Stimulated activated CD8-positive, alpha-beta memory T cell treated with anti-CD3 and anti-CD28 coated beads, Interleukin-7, amount 100 ng/mL, for 48 hours (primary cell): ENCODE measurements around the gene APMAP.

Source experiments
- DNase-seq, 2 donors: peaks; one replicate each; pipeline ENCODE4 v3.0.0-alpha.2; 2020; ENCODE audit warnings: low read depth in 1 of 2; ENCODE audit errors: extremely low read depth in 1 of 2

The APMAP gene

GRCh38 chr20:24992487-24993205 is at the start of gene APMAP:
TSS of gene APMAP (minus strand) at chr20:24992751. CDS start at chr20:24992688, 63 bp downstream.
- peak; percentile 90 to 93 for DNase-seq

- no peak for DNase-seq
Measured at GRCh38 chr20:25041813-25042530, 49.4 kb upstream of the APMAP start.

- DNase-seq, result no peak
Measured at GRCh38 chr20:25040438-25040831, 47.9 kb upstream of the APMAP start.

- DNase-seq, result no peak
Measured at GRCh38 chr20:25039697-25040437, 47.3 kb upstream of the APMAP start.

GRCh38 chr20:25038591-25039015 is 46.1 kb upstream of the APMAP start:
- DNase-seq, result no peak

GRCh38 chr20:25038103-25038410 is 45.5 kb upstream of the APMAP start:
- DNase-seq, result no peak

GRCh38 chr20:25037288-25038102 is 44.9 kb upstream of the APMAP start:
- no peak for DNase-seq

- DNase-seq, result no peak
Measured at GRCh38 chr20:25036331-25036936, 43.9 kb upstream of the APMAP start.

- no peak for DNase-seq
Measured at GRCh38 chr20:25035921-25036320, 43.4 kb upstream of the APMAP start.

- DNase-seq, result no peak
Measured at GRCh38 chr20:25033924-25034300, 41.4 kb upstream of the APMAP start.

GRCh38 chr20:25033265-25033923 is 40.8 kb upstream of the APMAP start:
- no peak for DNase-seq

GRCh38 chr20:25032478-25033264 is 40.1 kb upstream of the APMAP start:
- DNase-seq, result no peak

GRCh38 chr20:25032065-25032477 is 39.5 kb upstream of the APMAP start:
- DNase-seq, result no peak

GRCh38 chr20:25031241-25031640 is 38.7 kb upstream of the APMAP start:
- no peak for DNase-seq

- no peak for DNase-seq
Measured at GRCh38 chr20:25030649-25031207, 38.2 kb upstream of the APMAP start.

GRCh38 chr20:25030007-25030648 is 37.6 kb upstream of the APMAP start:
- no peak for DNase-seq

GRCh38 chr20:25025986-25026605 is 33.5 kb upstream of the APMAP start:
- DNase-seq, result no peak
